ENCODE data around the gene NFATC1. TPM values are rescaled to one million over a fixed set of nuclear protein-coding genes. Genes with fewer than 3 reads are reported as not detected.

The NFATC1 gene
- total RNA-seq, 1 donor from 2014 or later, result 8.1 TPM

DNA sequence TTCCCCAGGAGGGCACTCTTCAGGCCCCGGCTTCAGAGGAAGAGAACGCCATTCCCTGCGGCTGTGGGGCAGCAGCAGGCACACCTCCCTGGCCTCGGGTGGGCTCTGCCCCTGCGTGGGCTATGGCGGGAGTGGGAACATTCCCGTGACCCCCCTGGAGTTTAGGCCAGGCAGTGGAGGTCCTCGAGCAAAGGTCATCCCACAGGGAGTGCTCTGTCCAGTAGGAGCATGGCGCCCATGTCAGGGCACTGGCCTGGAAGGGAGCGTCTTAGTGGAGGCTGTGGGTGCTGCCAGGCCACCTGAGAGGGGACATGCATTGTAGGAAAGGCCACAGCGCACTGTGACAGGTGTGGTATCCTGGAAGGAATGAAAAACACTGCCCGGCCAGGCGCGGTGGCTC is 9.2 kb upstream of the NFATC1 start:
- no peaks in the 10 kb centered on the region for H3K4me1 Mint-ChIP-seq (ENCODE audit: unreplicated experiment)
- no peak for TF ChIP-seq CTCF (IDR thresholded peaks at IDR 0.05)
- H3K9me3 Mint-ChIP-seq (ENCODE audit: unreplicated experiment), result no peaks in the 10 kb centered on the region
- DNase-seq (ENCODE audit: extremely low spot score, unreplicated experiment), result no peak
- no peak overlapping the region for H3K4me3 Mint-ChIP-seq (ENCODE audit: unreplicated experiment)
- peaks cover 29% of the 10 kb centered on the region for H3K27me3 Mint-ChIP-seq (ENCODE audit: unreplicated experiment)
- H3K27ac Mint-ChIP-seq (ENCODE audit: unreplicated experiment), result no peak overlapping the region
- no peaks in the 10 kb centered on the region for H3K36me3 Mint-ChIP-seq (ENCODE audit: unreplicated experiment)

GRCh38 chr18:79387214-79387613 is 8.5 kb upstream of the NFATC1 start:
- H3K9me3 Mint-ChIP-seq (ENCODE audit: unreplicated experiment), result no peaks in the 10 kb centered on the region
- H3K27me3 Mint-ChIP-seq (ENCODE audit: unreplicated experiment), result peaks cover 33% of the 10 kb centered on the region
- H3K4me1 Mint-ChIP-seq (ENCODE audit: unreplicated experiment), result no peaks in the 10 kb centered on the region
- TF ChIP-seq CTCF (IDR thresholded peaks at IDR 0.05), result no peak
- H3K27ac Mint-ChIP-seq (ENCODE audit: unreplicated experiment), result no peak overlapping the region
- DNase-seq (ENCODE audit: extremely low spot score, unreplicated experiment), result no peak
- no peaks in the 10 kb centered on the region for H3K36me3 Mint-ChIP-seq (ENCODE audit: unreplicated experiment)
- no peak overlapping the region for H3K4me3 Mint-ChIP-seq (ENCODE audit: unreplicated experiment)

- Mint-ChIP-seq H3K27me3 (ENCODE audit: unreplicated experiment) (peaks cover 36% of the 10 kb centered on the region), H3K4me3 (ENCODE audit: unreplicated experiment) (no peak overlapping the region)
Observed at GRCh38 chr18:79387615-79388014, 8.1 kb upstream of the NFATC1 start.

DNA sequence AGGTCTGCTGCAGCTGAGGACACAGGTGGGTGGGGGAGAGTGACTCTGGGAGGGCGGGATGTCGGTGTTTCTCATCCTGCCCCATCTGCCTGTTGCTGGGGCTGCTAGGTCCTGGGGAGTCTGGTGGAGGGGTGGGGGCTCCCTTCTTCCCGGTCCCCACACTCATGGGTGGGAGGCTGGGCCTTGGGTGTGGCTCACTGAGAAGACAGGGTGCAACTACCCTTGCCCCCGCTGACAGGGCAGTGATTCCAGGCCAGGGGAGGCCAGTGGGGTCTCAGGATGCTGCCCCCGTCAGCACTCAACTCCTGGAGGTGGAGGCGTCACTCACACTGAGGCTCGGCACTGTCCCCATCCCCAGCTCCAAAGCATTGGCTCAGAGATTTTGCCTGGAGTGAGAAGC is 7.7 kb upstream of the NFATC1 start:
- Mint-ChIP-seq H3K4me3 (ENCODE audit: unreplicated experiment) (no peak overlapping the region), H3K27me3 (ENCODE audit: unreplicated experiment) (peaks cover 36% of the 10 kb centered on the region), H3K9me3 (ENCODE audit: unreplicated experiment) (no peaks in the 10 kb centered on the region), H3K4me1 (ENCODE audit: unreplicated experiment) (peaks cover 4% of the 10 kb centered on the region), H3K27ac (ENCODE audit: unreplicated experiment) (no peak overlapping the region), H3K36me3 (ENCODE audit: unreplicated experiment) (no peaks in the 10 kb centered on the region)
- no peak for DNase-seq (ENCODE audit: extremely low spot score, unreplicated experiment)
- no peak for TF ChIP-seq CTCF (IDR thresholded peaks at IDR 0.05)

More at GRCh38 chr18:79387615-79388014, 8.1 kb upstream of the NFATC1 start:
- no peak for DNase-seq (ENCODE audit: extremely low spot score, unreplicated experiment)
- Mint-ChIP-seq H3K9me3 (ENCODE audit: unreplicated experiment) (no peaks in the 10 kb centered on the region), H3K4me1 (ENCODE audit: unreplicated experiment) (no peaks in the 10 kb centered on the region), H3K36me3 (ENCODE audit: unreplicated experiment) (no peaks in the 10 kb centered on the region), H3K27ac (ENCODE audit: unreplicated experiment) (no peak overlapping the region)
- no peak for TF ChIP-seq CTCF (IDR thresholded peaks at IDR 0.05)

GRCh38 chr18:79389689-79390088 is 6.0 kb upstream of the NFATC1 start:
- Mint-ChIP-seq H3K4me1 (ENCODE audit: unreplicated experiment) (peaks cover 10% of the 10 kb centered on the region), H3K4me3 (ENCODE audit: unreplicated experiment) (no peak overlapping the region), H3K27me3 (ENCODE audit: unreplicated experiment) (peaks cover 36% of the 10 kb centered on the region), H3K9me3 (ENCODE audit: unreplicated experiment) (no peaks in the 10 kb centered on the region), H3K27ac (ENCODE audit: unreplicated experiment) (no peak overlapping the region), H3K36me3 (ENCODE audit: unreplicated experiment) (no peaks in the 10 kb centered on the region)
- no peak for TF ChIP-seq CTCF (IDR thresholded peaks at IDR 0.05)
- DNase-seq (ENCODE audit: extremely low spot score, unreplicated experiment), result no peak

Measured in osteocyte (in vitro differentiated cells).